NK-92 (cell line): ENCODE data around the gene MT1X.
"Not testable (repeated sequence)": the region's sequence is repeated elsewhere in the genome, so short reads cannot be mapped to it uniquely, and the experiment has no call there.

Experiments
- DNase-seq: peaks from one replicate; lab custom pipeline; 2025; ENCODE audit not compliant: unreplicated experiment; lab: John Stamatoyannopoulos, UW

MT1X gene

DNA sequence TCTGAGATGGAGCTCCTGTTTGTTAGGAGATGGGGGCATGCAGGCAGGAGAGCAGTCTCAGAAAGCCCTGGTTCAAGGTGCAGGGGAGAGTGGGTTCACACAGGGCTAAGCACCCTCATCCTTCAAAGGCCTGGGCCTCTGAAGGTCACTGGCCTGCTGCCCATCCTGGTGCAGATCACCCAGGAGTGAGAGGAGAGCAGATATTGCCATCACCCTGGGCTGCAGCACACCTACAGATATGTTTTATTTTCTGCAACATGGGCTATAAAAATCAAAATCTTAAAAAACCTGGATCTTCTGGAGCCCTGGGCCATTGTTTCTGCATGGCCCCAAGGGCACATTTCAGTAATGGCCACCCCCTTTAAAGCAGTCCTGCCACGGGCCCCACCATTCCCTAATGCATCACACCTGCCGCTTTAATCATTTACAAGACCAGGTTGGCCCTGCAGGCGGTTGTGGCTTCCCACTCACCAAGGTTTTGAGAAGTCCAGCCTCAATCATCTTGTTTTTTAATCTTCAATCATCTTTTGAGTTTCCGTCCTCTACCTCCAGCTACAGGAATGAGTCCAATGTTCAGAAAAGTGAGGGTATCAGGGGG, 27.3 kb downstream of the MT1X start:
- DNase-seq = no peak

DNA sequence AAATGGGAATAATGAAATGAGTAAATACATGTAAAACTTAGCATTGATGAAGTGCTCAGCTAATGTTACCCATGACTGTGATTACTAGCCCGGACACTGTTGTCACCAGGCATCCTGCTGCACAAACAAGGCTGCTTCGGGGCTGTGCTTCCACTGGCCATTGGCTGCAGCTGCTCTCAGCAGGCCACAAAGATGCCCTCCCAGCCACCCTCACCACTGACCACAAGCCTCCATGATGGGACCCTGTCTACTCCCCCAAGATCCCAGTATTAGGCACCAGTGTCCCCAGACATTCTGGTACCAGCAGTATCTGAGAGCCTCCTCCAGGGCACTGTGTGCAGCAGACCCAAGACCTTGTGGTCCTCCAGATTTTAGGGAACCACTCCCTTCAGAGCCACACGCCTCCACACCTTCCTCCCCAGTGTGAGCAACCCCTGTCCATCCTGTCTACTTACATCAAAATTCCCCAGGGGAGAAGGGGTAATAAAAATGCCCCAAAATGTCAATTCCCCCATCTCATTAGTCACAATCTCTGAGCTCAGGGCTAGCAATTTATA, 28.0 kb downstream of the MT1X start:
- DNase-seq = no peak

DNA sequence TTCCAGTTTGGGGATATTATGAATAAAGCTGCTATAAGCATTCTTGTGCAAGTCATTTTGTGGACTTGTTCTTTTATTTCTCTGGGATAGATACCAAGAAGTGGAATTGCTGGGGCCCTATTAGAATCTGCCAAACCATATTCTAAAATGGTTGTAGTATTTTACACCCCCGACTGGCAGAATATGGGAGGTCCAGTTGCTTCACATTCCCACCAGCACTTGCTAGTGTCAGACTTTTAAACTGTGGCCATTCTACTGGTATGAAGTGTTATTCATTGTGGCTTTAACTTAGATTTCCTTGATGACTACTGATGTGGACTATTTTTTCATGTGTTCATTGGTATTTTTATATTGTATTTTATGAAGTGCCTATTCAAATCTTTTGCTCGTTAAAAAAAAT, 29.6 kb downstream of the MT1X start:
- DNase-seq = no peak

DNA sequence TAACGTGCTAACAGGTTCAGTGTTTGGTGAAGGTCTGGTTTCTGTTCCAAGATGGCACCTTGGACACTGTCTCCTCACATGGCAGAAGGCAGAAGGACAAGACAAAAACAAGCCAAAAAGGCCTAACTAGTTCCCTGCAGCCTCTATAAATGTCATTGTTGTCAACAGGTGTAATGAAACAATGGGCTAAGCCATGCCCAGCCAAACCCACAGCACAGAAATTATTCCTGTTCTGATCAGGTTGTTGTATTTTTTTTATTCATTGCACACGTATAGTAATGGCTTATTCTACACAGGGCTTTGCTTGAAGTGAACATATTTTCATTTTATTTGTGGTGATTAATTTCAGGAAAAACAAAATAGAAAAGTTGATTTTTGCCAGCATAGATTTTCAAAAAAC, 31.5 kb downstream of the MT1X start:
- no peak for DNase-seq

DNA sequence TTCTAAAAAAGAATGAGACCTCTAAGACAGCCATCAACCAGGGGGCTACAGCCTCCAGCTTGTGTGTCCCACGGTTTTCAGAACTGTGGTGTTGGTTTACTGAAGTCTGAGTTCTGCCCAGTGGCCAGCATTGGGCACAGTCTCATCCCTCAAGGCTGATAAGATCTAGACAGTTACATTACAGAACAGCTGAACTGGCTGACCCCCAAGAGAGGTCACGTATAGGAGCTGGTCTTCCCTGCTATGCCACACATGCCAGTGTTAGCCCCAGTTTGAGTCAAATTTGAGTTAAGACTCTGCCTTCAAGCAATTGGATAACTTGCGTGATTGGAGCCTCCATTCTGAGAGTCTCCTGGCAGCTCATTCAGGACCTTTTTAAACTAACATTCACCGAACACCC, 32.9 kb downstream of the MT1X start:
- no peak for DNase-seq

DNA sequence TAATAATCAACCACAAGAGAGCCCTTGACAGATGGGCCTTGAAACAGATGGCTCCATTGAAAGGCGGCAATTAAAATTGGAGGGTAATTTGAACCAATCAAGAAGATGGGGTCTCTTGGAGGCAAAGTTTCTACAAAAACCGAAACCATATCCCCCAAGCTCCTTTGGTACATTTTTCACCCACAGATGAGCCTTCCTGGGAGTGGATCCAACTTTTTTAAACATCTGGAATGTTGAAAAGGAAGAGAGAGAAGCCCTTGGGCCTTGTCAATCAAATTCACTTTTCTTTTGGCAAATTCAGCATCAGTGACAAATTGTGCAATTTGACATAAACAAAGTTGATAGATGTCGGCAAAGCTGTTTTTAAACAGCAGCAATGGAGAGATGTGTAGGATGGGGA, 34.5 kb downstream of the MT1X start:
- DNase-seq = no peak

DNA sequence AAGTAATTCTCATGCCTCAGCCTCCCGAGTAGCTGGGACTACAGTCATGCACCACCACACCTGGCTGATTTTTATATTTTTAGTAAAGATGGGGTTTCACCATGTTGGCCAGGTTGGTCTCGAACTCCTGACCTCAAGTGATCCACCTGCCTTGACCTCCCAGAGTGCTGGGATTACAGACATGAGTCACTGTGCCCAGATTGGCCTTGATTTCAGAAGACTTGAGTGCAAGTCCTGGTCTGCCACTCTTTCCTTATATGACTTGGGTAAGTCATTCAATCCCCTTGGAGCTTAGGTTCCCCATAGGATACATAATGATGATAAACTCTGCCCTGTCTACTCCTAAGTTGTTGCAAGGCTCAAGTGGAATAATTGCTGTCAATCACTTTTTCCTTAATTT, 35.3 kb downstream of the MT1X start:
- not testable (repeated sequence) for DNase-seq

DNA sequence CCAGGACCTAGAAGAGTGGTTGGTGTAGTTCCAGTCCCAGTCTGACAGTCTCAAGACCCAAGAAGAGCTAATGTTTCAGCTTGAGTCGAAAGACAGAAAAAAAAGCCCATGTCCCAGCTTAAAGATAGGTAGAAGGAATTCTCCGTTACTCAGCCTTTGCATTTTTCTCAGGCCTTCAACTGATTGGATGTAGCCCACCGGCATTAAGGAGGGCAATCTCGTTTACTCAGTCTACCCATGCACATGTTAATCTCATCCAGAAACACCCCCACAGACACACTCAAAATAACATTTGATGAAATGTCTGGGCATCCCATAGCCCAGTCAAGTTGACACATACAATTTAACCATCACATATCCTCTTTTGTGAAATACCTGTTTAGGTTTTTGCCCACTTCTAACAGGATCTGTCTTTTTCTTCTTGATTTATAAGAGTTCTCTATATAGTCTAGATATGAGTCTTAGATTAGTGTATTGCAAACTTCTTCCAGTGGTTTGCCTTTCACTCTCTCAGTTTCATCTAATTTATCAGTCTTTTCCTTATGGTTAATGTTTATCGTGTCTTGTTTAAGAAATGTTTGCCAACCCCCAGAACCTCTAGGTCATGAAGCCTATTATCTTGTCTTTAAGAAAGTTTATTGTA, 40.1 kb downstream of the MT1X start:
- DNase-seq = no peak

DNA sequence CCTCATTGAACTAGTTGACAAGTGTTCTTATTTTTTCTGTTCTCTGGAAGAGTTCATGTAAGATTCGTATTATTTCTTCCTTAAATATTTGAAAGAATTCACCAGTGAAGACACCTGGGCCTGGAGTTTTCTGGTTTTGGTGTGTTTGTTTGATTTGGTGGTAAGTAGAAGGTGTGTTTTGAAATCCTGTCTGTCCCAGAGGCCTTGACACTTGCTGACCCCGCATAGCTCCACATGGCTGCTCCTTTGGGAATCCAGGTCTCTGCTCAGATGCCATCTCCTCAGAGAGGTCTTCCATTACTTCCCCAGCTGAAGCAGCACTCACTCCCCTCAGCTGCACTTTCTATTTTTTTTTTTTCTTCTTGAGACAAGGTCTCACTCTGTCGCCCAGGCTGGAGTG, 41.9 kb downstream of the MT1X start:
- DNase-seq = no peak

DNA sequence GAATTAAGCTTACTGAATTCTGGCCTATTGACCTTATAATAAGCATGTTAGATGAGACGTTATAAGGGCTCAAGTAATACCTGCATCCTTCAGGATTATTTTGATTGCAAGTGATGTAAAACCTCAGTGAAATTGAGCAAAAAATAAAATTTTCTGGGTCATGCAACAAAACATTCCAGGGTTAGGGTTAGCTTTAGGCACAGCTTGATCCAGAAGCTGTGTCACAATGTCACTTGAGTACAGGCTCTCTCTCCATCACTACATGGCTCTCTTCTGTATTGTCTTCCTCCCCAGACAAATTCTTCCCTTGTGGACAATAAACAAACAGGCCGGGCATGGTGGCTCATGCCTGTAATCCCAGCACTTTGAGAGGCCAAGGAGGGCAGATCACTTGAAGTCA, 44.0 kb downstream of the MT1X start:
- no peak for DNase-seq

DNA sequence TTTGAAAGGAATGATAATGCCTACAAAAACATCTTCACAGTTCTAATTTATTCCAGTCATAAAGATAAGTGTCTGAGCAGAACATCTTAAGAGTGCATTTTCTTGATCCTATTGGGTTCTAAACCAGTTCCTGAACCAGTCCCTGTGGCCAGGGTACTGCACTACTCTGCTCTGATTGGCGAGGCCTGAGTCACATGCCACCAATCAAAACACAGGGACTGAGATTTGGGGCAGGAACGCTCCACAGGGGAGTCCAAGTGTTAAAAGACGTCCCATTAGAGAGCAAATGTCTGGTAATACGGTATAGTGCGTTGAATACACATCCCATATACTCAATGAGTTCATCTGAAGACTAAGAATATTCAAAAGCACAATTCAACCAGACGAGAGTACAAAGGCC, 44.7 kb downstream of the MT1X start:
- DNase-seq = no peak

DNA sequence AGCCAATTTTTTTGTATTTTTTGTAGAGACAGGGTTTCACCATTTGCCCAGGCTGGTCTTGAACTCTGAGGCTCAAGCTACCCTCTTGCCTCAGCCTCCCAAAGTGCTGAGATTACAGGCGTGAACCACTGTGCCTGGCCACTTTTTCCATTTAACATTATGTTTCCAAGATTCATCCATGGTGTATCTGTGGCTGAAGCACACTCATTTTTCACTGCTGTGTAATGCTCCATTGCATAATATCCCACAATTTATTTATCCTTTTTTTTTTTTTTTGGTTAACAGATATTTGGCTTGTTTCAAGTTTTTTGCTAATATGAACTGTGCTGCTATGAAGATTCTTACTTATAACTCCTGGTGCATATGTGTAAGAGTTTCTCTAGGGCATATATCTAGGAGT, 45.8 kb downstream of the MT1X start:
- no peak for DNase-seq

DNA sequence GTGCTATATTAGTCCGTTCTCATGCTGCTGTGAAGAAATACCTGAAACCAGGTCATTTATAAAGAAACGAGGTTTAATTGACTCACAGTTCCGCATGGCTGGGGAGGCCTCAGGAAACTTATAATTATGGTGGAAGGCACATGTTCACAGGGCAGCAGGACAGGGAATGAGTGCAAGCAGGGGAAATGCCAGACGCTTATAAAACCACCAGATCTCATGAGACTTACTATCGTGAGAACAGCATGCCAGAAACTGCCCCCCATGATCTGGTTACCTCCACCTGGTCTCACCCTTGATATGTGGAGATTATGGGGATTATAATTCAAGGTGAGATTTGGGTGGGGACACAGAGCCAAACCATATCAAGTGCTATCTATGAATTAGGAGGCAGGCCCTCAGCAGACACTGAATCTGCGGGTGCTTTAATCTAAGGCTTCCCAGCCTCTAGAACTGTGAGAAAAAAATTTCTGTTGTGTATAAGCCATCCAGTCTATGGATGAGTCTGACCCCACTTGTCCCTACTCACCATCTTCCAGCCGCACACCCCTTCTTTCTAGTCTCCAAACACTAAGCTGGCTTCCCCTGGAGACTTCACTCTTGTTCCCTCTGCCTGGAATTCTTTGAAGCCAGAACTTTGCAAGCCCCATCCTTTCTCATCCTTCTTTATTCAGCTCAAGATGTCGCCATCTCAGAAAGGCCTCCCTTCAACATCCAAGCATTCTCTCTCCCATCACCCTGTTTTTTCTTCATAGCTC, 46.9 kb downstream of the MT1X start:
- no peak for DNase-seq

DNA sequence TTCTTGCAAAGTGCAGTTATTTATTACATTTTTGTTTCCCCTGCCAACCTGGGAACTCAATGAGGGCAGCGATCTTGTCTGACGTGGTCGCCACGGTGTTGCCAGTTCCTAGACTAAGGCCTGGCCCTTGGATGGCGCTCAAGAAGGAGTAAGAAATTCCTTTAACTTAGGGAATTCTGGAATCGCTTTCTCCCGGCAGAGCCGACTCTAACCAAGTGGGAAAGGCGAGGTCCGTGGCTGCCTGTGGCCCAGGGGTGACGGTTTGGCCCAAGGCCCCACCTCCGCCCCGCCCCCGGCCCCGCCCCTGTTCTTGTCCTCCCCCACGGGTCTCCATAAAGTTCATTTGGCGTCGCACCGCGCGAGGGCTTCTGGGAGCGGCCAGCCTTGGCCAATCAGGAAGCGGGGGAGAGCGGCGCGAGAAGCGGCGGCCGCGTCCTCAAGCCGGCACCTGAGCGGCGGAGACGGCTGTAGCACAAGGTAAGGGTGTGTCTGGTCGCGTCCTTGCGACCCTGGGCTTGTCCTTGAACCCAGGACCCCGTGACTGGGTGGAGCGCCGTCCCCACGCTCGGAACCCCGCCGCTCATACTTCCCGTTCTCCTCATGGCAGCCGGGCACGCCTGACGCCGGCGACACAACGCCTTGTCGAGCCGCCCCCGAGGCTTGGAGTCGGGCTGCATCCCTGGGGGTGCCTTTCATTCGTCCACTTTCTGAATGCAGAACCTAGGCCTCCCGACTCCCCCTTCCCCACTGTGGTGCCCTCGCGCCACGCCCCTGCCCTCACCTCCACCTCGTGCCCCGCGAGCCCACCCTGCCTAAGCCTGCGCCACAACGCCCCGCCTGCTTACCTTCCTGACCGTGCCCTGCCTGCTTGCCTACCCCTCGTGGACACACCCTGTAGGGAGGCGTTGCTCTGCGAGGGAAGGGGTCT, 47.7 kb downstream of the MT1X start, which contains the start of gene NUP93:
Gene NUP93, plus strand, starts transcription at position 395 of the 928 bp plus-strand sequence. CDS start 18,119 bp downstream, outside the sequence.
- peak; percentile 43 for DNase-seq

DNA sequence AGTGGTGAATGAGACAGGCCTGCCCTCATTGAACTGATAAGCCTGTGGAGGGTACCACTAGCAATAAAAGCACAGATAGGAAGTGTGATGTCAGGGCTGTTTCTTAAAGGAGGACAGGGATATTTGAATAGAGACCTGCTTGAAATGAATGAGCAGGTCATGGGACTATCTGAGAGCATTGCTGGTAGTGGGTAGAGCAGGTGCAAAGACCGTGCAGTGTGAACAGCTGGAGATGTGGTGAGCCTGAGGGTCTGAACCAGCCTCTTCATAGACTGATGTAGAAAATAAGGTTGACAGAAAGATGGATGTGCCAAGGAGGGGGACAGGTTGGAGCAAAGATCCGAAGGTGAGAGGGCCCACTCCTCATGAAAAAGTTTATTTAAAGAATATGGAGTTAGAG, 50.1 kb downstream of the MT1X start:
- DNase-seq = no peak

DNA sequence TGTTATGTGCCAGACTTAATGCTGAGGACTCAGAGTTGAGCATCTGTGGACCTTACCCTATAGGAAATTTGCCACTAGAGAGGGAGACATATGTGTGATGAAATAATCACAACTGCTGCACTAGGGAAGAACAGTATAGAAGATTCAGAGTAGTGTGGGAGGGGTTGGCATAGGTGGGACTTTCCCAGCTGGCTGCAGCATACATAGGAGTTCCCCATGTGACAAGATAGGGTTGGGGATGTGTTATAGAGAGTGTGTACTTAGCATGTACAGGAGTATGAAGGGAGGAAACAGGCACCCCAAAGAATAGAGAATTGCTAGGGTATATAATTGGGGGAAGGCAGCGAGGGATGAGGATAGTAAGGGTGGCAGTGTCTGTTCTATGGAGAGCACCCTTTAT, 50.6 kb downstream of the MT1X start:
- no peak for DNase-seq
